Neural progenitor cell (in vitro differentiated cells): ENCODE measurements around the gene SLC2A9.

Experiments
- EZH2phosphoT487 ChIP-seq: fragments of 200-600 bp; sonication (generic); IDR thresholded peaks from 2 replicates; pipeline ENCODE4 v1.6.1; 2017; ENCODE audit warnings: antibody characterized with exemption
- TF ChIP-seq, protein P1 (sequence below): fragments of 200-600 bp; sonication (generic); IDR thresholded peaks from 2 replicates; pipeline ENCODE4 v1.5.1; 2017; ENCODE audit warnings: antibody characterized with exemption, mild to moderate bottlenecking

DNA sequence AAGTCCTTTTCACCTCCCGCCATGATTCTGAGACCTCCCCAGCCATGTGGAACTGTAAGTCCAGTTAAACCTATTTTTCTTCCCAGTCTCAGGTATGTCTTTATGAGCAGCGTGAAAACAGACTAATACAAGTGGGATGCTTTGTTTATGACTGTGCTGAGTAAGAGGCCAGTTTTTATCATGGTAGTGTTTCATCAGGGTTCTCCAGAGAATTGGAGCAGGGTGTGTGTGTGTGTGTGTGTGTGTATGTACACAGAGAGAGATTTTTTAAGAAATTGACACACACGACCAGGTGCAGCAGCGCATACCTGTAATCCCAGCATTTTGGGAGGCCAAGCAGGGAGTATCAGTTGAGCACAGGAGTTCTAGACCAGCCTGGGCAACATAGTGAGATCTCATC, 34.6 kb upstream of the SLC2A9 start:
- TF ChIP-seq, protein P1, sequence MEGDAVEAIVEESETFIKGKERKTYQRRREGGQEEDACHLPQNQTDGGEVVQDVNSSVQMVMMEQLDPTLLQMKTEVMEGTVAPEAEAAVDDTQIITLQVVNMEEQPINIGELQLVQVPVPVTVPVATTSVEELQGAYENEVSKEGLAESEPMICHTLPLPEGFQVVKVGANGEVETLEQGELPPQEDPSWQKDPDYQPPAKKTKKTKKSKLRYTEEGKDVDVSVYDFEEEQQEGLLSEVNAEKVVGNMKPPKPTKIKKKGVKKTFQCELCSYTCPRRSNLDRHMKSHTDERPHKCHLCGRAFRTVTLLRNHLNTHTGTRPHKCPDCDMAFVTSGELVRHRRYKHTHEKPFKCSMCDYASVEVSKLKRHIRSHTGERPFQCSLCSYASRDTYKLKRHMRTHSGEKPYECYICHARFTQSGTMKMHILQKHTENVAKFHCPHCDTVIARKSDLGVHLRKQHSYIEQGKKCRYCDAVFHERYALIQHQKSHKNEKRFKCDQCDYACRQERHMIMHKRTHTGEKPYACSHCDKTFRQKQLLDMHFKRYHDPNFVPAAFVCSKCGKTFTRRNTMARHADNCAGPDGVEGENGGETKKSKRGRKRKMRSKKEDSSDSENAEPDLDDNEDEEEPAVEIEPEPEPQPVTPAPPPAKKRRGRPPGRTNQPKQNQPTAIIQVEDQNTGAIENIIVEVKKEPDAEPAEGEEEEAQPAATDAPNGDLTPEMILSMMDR, result no peak
- TF ChIP-seq EZH2phosphoT487, result no peak
